ENCODE data around the gene KCNT2.
"Not testable (repeated sequence)": the region's sequence is repeated elsewhere in the genome, so short reads cannot be mapped to it uniquely, and the experiment has no call there.

Gene KCNT2

GRCh38 chr1:196608390-196609369, at the start of gene KCNT2:
Gene KCNT2, minus strand, starts transcription at chr1:196608440. Its CDS starts 131 bp downstream, at chr1:196608309.
- DNase-seq = peak; percentile 98

GRCh38 chr1:196655494-196655893, 47.3 kb upstream of the KCNT2 start:
- no peak for DNase-seq

GRCh38 chr1:196655071-196655470, 46.8 kb upstream of the KCNT2 start:
- DNase-seq = no peak

- DNase-seq = no peak
These were observed 46.0 kb upstream of the KCNT2 start for GRCh38 chr1:196654271-196654670.

GRCh38 chr1:196651637-196652215, 43.5 kb upstream of the KCNT2 start, which contains the start of gene CFH:
Gene CFH, plus strand, starts transcription at chr1:196652043. Its CDS starts 75 bp downstream, at chr1:196652118.
- DNase-seq = no peak

- DNase-seq = no peak
These were observed 42.8 kb upstream of the KCNT2 start for GRCh38 chr1:196651079-196651478.

- DNase-seq = no peak
These were observed 42.2 kb upstream of the KCNT2 start for GRCh38 chr1:196650403-196650802.

- no peak for DNase-seq
These were observed 41.8 kb upstream of the KCNT2 start for GRCh38 chr1:196649990-196650389.

- DNase-seq = no peak
These were observed 32.7 kb upstream of the KCNT2 start for GRCh38 chr1:196640976-196641375.

GRCh38 chr1:196639291-196639690, 31.1 kb upstream of the KCNT2 start:
- DNase-seq = not testable (repeated sequence)

GRCh38 chr1:196638466-196638865, 30.2 kb upstream of the KCNT2 start:
- DNase-seq = no peak

- no peak for DNase-seq
These were observed 29.4 kb upstream of the KCNT2 start for GRCh38 chr1:196637606-196638005.

GRCh38 chr1:196628838-196629237, 20.6 kb upstream of the KCNT2 start:
- DNase-seq = no peak

- DNase-seq = no peak
These were observed 14.8 kb upstream of the KCNT2 start for GRCh38 chr1:196623079-196623478.

- no peak for DNase-seq
These were observed 11.5 kb upstream of the KCNT2 start for GRCh38 chr1:196619721-196620120.

- DNase-seq = no peak
These were observed 3.6 kb upstream of the KCNT2 start for GRCh38 chr1:196611873-196612272.

GRCh38 chr1:196609370-196609737, 1.1 kb upstream of the KCNT2 start:
- DNase-seq = no peak

- no peak for DNase-seq
These were observed 259 bp downstream of the KCNT2 start for GRCh38 chr1:196607981-196608380.

GRCh38 chr1:196603651-196604050, 4.6 kb downstream of the KCNT2 start:
- DNase-seq = no peak

- DNase-seq = no peak
These were observed 9.1 kb downstream of the KCNT2 start for GRCh38 chr1:196598942-196599748.

- no peak for DNase-seq
These were observed 13.5 kb downstream of the KCNT2 start for GRCh38 chr1:196594700-196595099.

- DNase-seq = no peak
These were observed 14.3 kb downstream of the KCNT2 start for GRCh38 chr1:196593955-196594354.

- DNase-seq = no peak
These were observed 17.3 kb downstream of the KCNT2 start for GRCh38 chr1:196590959-196591358.

Measured in NCI-H1092 (cell line).